GM10847 (cell line): Measurements from ENCODE around the gene APRT.

Experiments used
- POLR2A ChIP-seq: IDR thresholded peaks from 2 replicates; pipeline ENCODE4 v1.6.1; 2011; ENCODE audit not compliant: insufficient read length; ENCODE audit errors: extremely low read depth

Gene APRT

DNA sequence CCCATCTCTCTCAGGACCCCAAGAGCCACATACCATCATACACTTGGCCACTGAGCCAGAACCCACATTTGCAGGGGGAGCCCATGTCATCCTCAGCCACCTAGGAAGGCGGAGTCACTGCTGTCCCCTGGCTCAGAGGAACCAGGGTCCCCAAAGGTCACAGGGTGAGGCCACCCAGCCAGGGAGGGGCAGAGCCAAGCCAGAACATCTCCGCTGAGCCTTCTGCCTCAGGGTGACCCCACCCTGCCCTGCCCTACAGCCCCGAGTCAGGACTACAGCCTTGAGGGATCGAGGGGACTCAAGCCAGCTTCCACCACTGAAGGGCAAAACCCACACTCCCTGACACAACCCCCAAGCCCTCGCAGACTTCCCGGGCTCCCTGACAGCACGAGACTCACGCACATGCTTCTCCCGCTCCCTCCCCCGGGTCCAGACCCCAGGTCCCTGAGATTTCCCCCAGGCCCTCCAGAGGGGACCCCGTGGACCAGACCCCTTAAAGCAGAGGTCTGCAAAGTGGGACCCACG lies 44.1 kb downstream of the APRT start:
- TF ChIP-seq POLR2A = no peak

DNA sequence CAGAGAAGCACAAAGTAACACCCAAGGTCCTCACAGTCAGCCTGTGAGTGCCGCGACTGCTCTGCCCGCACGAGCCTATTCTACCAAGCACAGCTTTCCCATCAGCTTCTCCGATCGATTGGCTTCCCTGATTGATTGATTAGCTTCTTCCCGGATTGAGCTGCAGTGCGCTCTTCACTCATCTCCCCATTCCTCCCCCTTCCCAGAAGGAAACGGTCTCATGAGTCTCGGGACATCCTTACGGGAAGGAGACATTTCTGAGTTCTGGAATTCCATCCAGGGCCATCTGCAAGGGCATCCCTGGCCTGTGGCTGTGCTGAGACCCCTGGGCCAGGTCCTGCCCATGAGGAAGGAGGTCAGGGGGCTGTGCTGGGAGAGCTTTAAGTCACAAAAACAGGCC lies 44.8 kb downstream of the APRT start:
- no peak for TF ChIP-seq POLR2A

DNA sequence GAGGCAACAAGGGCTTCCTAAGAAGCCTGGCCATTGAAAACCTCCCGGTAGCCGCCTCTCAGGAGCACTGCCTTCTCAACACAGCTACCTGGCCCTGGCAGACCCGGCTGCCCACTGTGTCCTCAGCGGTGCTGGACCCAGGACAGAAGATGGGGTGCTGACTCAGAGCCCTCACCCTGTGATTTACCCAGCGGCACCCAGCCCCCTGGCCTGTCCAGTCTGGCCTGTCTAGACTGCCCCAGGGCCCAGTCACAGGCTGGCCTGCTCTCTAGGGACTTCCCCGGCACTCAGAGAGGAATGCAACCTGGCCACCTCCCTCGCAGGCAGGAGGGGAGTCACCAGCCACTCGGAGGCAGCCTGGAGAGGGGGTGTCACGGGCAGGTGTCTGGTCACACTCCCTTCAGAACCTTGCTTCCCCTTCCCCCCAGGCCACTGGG lies 46.8 kb downstream of the APRT start:
- no peak for TF ChIP-seq POLR2A

DNA sequence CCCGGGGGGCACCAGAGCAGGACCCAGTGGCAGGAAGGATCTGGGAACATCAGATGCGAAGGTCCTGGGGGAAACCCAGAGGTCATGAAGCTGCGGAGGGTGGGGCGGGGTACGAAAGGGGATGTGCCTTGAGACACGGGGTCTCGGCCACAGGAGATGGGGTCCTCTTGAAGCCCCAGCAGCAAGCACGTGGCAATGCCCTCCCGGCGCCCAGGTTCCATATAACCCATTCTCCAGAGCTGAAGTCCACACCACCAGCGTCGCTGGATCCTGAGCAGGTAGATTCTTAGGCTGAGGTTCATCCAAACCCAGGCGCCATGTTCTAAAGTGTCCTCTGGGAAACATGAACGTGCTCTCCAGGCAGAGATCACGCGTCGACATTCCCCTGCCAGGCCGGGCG lies 47.6 kb downstream of the APRT start:
- TF ChIP-seq POLR2A = no peak

DNA sequence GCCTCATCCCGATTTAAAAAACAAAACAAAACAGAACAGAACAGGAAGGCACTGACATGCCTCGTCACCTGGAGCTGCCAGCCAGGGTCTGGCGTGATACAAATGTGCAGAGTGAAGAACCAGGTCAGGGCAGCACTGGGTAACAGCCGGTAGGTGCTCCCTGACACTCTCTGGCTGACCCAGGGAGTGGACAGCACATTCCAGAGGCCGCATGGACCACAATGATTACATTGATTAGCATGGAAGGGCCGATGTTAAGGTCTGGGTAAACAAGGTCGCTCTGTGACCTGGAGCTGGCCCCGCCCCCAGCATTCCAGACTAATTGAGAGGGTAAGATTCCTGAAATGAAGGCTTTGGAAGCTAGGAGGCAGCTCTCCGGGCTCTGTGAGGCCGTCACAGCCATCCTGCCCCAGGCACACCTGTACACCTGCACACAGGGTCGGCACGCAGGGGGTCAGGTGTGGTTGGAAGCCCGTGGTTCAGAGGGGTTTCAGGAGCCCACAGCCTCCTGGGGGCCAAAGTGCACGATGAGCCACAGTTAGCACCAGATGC lies 48.1 kb downstream of the APRT start:
- no peak for TF ChIP-seq POLR2A

DNA sequence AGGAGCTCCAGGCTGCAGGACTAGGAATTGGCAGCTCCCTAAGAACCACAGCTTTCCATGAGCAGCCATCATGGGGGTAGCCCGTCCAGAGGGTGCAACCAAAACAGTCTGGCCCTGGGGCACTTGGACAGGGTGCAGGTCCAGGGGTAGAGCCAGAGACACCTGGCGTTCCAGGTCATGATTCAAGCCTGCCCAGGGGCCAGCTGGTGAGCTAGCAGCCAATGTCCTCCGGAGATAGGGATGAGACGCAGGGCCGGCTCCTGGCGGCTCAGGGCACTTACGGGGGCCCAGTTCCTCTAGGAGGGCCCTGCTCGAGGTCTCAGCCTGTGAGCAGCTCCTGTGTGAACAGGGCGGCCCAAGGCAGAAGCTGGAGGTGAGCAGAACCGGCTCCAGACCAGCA lies 48.8 kb downstream of the APRT start:
- no peak for TF ChIP-seq POLR2A

DNA sequence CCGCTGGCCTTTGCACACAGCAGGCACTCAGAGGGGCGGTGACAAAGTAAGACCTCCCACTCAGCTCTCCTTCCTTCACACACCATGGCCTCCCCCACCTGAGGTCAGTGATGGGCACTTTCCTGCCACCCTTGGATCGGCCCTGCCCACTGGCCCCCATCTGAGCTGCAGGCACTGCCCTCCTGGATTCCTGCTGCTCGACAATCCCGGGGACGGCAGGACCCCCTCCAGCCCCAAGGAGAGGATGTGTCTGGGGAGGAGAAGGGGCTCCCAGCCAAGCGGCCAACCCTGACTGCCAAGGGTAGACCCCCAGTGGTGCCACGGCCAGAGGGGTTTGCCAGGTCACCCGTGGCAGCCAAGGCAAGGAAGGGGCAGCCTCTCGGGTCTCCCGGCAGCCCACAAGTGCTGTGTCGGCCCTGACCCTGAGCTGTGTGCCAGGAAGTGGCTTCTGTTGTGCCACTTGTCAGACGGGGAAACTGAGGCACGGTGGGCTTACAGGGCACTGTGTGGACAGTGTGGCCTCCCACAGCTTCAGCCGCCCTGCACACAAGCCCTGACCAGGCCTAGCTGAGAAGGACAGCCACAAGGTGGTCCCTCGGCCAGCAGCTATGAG lies 49.4 kb downstream of the APRT start:
- TF ChIP-seq POLR2A = no peak

DNA sequence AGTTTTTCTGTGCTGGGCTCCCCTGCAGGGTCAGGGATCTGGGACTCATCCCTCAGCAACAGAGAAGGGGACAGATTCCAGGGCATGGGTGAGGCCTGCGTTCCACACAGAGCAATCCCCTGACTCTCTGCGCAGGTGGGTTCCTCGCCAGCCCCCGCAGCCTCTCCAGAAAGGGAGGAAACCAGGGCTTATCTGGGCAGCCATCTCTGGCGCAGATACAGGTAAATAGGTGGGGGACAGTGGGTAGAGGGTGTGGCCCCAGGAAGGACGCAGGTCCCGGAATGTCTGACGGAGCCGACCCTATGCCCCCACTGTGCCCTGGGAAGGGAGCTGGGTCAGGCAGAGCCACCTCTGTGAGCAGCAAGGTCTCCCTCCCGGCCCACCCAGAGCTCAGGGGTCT lies 49.9 kb downstream of the APRT start:
- no peak for TF ChIP-seq POLR2A

DNA sequence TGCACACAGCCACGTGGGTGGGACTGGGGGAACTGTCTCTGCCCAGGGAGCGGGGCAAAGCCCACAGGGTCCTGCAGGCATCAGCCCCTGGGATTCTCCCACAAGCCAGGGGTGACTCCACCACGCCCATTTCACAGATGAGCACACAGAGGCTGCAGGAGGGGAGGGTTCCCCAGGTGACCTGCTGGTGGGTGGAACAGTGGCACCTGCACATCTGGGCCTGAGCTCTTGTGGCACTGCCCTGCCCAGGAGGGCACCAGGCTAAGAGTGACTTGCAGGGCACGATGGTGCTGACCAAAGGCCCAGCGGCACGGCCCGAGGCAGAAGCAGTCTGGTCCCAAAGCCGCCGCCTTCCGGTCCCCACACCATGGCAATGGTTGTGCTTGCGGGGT lies 50.6 kb downstream of the APRT start:
- no peak for TF ChIP-seq POLR2A

DNA sequence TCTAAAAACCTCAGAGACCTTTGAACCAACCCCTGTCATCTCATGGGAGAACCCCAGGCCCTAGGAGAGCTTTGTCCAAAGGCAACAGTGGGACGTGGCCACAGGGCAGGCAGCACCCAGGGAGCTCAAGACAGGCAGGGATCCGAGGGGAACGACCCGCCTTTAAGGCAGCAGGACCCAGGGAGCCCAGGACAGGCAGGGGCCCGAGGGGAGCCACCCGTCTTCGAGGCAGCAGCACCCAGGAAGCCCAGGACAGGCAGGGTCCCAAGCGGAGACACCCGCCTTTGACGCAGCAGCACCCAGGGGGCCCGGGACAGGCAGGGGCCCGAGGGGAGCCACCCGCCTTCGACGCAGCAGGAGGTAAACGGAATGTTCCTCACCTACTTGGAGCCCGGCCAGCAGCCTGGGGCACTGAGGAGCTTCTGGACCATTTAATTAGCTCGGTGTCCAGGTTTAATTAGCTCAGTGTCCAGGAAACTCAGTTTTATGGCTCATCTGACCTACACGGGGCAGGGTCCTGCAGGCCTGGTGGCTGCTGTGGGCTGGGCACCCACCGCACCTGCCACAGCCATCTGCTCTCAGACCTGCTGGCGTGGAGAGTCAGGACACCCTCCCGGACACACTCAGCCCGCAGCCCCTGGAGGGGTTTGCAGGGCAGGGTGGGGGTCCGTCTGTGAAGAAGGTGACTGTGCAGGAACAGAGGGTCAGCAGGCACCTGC lies 51.1 kb downstream of the APRT start:
- no peak for TF ChIP-seq POLR2A

DNA sequence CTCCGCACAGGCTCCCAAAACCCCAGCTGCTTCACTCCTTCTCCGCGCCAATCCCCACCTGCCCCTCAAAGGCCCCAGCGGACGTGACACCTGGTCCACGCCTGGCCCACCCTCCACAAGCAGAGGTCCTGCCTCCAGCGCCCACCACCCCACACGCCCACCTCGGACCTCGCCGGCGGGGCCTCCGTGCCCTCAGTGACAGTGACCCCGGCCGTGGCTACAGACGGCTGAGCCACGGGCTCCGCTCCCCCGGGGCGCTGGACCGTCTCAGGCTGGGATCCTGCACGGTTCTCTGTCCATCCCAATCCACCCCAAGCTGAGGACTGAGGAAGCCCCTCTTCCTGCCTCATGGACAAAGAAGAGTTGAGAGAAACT lies 51.8 kb downstream of the APRT start:
- TF ChIP-seq POLR2A = no peak
